HAP-1 (cell line): Measurements from ENCODE around the gene SERINC5.

Source experiments
- DNase-seq, 2 experiments: peaks; one replicate each; pipeline ENCODE4 v3.0.0-alpha.2; 2016 to 2020; ENCODE audit warnings: low spot score in 2 of 2
- H3K27me3 ChIP-seq: fragments of 250-450 bp; sonication (Bioruptor Pico); 2 replicates; pipeline ENCODE4 v1.5.1; 2020; ENCODE audit warnings: low read depth, mild to moderate bottlenecking, moderate library complexity
- H3K36me3 ChIP-seq: fragments of 250-450 bp; sonication (Bioruptor Pico); replicated peaks from 2 replicates; pipeline ENCODE4 v1.5.1; 2020; ENCODE audit warnings: mild to moderate bottlenecking
- H3K4me1 ChIP-seq: fragments of 250-450 bp; sonication (Bioruptor Pico); 2 replicates; pipeline ENCODE4 v1.5.1; 2020; ENCODE audit warnings: mild to moderate bottlenecking
- H3K4me3 ChIP-seq: fragments of 250-450 bp; sonication (Bioruptor Pico); 2 replicates; pipeline ENCODE4 v1.5.1; 2020; ENCODE audit warnings: mild to moderate bottlenecking, moderate library complexity
- H3K9me3 ChIP-seq: fragments of 250-450 bp; sonication (Bioruptor Pico); 2 replicates; pipeline ENCODE4 v1.5.1; 2020; ENCODE audit warnings: mild to moderate bottlenecking, moderate library complexity
- in situ Hi-C: fragments of 300-500 bp; cut with MboI; formaldehyde crosslinking; loops from 3 replicates; pipeline ENCODE4 v1.14.3; 2020; ENCODE audit warnings: low sequenced_read_pairs, inconsistent platforms, mixed read lengths

Gene SERINC5

GRCh38 chr5:80083101-80083890 lies 172.6 kb downstream of the SERINC5 start:
- peak; percentile 40 to 72 for DNase-seq
- H3K27me3 ChIP-seq = no peaks in the 10 kb centered on the region
- peaks cover 2% of the 10 kb centered on the region; the same call in 1 of the 2 replicates for H3K4me1 ChIP-seq
- no peaks in the 10 kb centered on the region for H3K9me3 ChIP-seq
- no peak overlapping the region for H3K4me3 ChIP-seq
- in situ Hi-C loops = loop anchor here (25.0 kb wide), 1 partner anchor 579 kb away; the partner anchor contains the start of genes DHFR and MSH3
- no peaks in the 10 kb centered on the region for H3K36me3 ChIP-seq

GRCh38 chr5:80082731-80083100 lies 173.1 kb downstream of the SERINC5 start:
- H3K4me3 ChIP-seq = no peak overlapping the region
- peak; percentile 72 to 89 for DNase-seq
- H3K9me3 ChIP-seq = no peaks in the 10 kb centered on the region
- H3K27me3 ChIP-seq = no peaks in the 10 kb centered on the region
- H3K4me1 ChIP-seq = peaks cover 2% of the 10 kb centered on the region; the same call in 1 of the 2 replicates
- no peaks in the 10 kb centered on the region for H3K36me3 ChIP-seq
- in situ Hi-C loops = loop anchor here (25.0 kb wide), 1 partner anchor 580 kb away; the partner anchor contains the start of genes DHFR and MSH3

GRCh38 chr5:80082281-80082680 lies 173.6 kb downstream of the SERINC5 start:
- Histone ChIP-seq H3K36me3 (no peaks in the 10 kb centered on the region), H3K27me3 (no peaks in the 10 kb centered on the region), H3K9me3 (no peaks in the 10 kb centered on the region), H3K4me1 (peaks cover 2% of the 10 kb centered on the region; the same call in 1 of the 2 replicates), H3K4me3 (no peak overlapping the region)
- in situ Hi-C loops = loop anchor here (25.0 kb wide), 1 partner anchor 580 kb away; the partner anchor contains the start of genes DHFR and MSH3
- DNase-seq = no peak

GRCh38 chr5:80078921-80079320 lies 176.9 kb downstream of the SERINC5 start:
- Histone ChIP-seq H3K4me1 (peaks cover 2% of the 10 kb centered on the region; the same call in 1 of the 2 replicates), H3K36me3 (no peaks in the 10 kb centered on the region), H3K4me3 (no peak overlapping the region), H3K27me3 (no peaks in the 10 kb centered on the region), H3K9me3 (no peaks in the 10 kb centered on the region)
- in situ Hi-C loops = loop anchor here (5.0 to 25.0 kb wide), 3 partner anchors 194 to 1057 kb away; partner anchors contain the start of genes DHFR and MSH3
- no peak for DNase-seq

- Histone ChIP-seq H3K9me3 (no peaks in the 10 kb centered on the region), H3K4me1 (no peaks in the 10 kb centered on the region), H3K36me3 (no peaks in the 10 kb centered on the region), H3K4me3 (no peak overlapping the region), H3K27me3 (no peaks in the 10 kb centered on the region)
- no peak for DNase-seq
- in situ Hi-C loops = loop anchor here (5.0 to 25.0 kb wide), 3 partner anchors 192 to 1055 kb away; partner anchors contain the start of genes DHFR and MSH3
Measured at GRCh38 chr5:80077051-80077714, 178.7 kb downstream of the SERINC5 start.

- H3K9me3 ChIP-seq = no peaks in the 10 kb centered on the region
- H3K4me1 ChIP-seq = no peaks in the 10 kb centered on the region
- DNase-seq = no peak
- H3K27me3 ChIP-seq = no peaks in the 10 kb centered on the region
- in situ Hi-C loops = loop anchor here (5.0 to 25.0 kb wide), 3 partner anchors 192 to 1054 kb away; partner anchors contain the start of genes DHFR and MSH3
- H3K36me3 ChIP-seq = no peaks in the 10 kb centered on the region
- no peak overlapping the region for H3K4me3 ChIP-seq
Measured at GRCh38 chr5:80076131-80077050, 179.5 kb downstream of the SERINC5 start.

GRCh38 chr5:80072103-80073073 lies 183.5 kb downstream of the SERINC5 start:
- Histone ChIP-seq H3K4me1 (peaks cover 13% of the 10 kb centered on the region), H3K27me3 (no peaks in the 10 kb centered on the region), H3K4me3 (no peak overlapping the region), H3K9me3 (no peaks in the 10 kb centered on the region), H3K36me3 (no peaks in the 10 kb centered on the region)
- no peak for DNase-seq
- in situ Hi-C loops = loop anchor here (5.0 to 10.0 kb wide), 2 partner anchors 35 to 188 kb away; partner anchors contain the start of gene THBS4

- no peak for DNase-seq
- no peak overlapping the region for H3K4me3 ChIP-seq
- in situ Hi-C loops = loop anchor here (5.0 to 10.0 kb wide), 2 partner anchors 34 to 187 kb away; partner anchors contain the start of gene THBS4
- no peaks in the 10 kb centered on the region for H3K36me3 ChIP-seq
- H3K9me3 ChIP-seq = no peaks in the 10 kb centered on the region
- H3K27me3 ChIP-seq = no peaks in the 10 kb centered on the region
- H3K4me1 ChIP-seq = peaks cover 13% of the 10 kb centered on the region
Measured at GRCh38 chr5:80071510-80072021, 184.3 kb downstream of the SERINC5 start.

GRCh38 chr5:80070338-80071056 lies 185.4 kb downstream of the SERINC5 start:
- H3K36me3 ChIP-seq = no peaks in the 10 kb centered on the region
- H3K27me3 ChIP-seq = no peaks in the 10 kb centered on the region
- no peak overlapping the region for H3K4me3 ChIP-seq
- H3K9me3 ChIP-seq = no peaks in the 10 kb centered on the region
- in situ Hi-C loops = loop anchor here (5.0 to 10.0 kb wide), 2 partner anchors 33 to 186 kb away; partner anchors contain the start of gene THBS4
- no peak for DNase-seq
- H3K4me1 ChIP-seq = peaks cover 13% of the 10 kb centered on the region

GRCh38 chr5:80069918-80070318 lies 185.9 kb downstream of the SERINC5 start:
- Histone ChIP-seq H3K36me3 (no peaks in the 10 kb centered on the region), H3K4me3 (no peak overlapping the region), H3K4me1 (peaks cover 13% of the 10 kb centered on the region), H3K27me3 (no peaks in the 10 kb centered on the region), H3K9me3 (no peaks in the 10 kb centered on the region)
- in situ Hi-C loops = loop anchor here (5.0 to 10.0 kb wide), 2 partner anchors 33 to 185 kb away; partner anchors contain the start of gene THBS4
- DNase-seq = peak; percentile 84 to 85

- no peaks in the 10 kb centered on the region for H3K36me3 ChIP-seq
- H3K27me3 ChIP-seq = no peaks in the 10 kb centered on the region
- in situ Hi-C loops = no loop called here
- H3K4me3 ChIP-seq = no peak overlapping the region
- no peaks in the 10 kb centered on the region for H3K9me3 ChIP-seq
- DNase-seq = no peak
- H3K4me1 ChIP-seq = peaks cover 13% of the 10 kb centered on the region
Measured at GRCh38 chr5:80069251-80069800, 186.5 kb downstream of the SERINC5 start.
